ENCODE data around the gene ANK2.

- TF ChIP-seq POLR2A (IDR thresholded peaks at IDR 0.05; ENCODE audit: insufficient read depth in 1 of 2, low read depth in 2 of 2, low read length in 2 of 2) (peak; percentile 37 to 54; a peak in 2 of 4 replicates), JUND (CRISPR knock-in tag; IDR thresholded peaks at IDR 0.05) (no peak), REST (IDR thresholded peaks at IDR 0.05; ENCODE audit: borderline replicate concordance in 1 of 2, low read depth in 1 of 2, low read length in 2 of 2) (no peak), CREB1 (IDR thresholded peaks at IDR 0.05) (no peak), CREB1 (CRISPR knock-in tag; IDR thresholded peaks at IDR 0.05) (no peak), TRAFD1 (CRISPR knock-in tag; IDR thresholded peaks at IDR 0.05; ENCODE audit: borderline replicate concordance) (no peak), ZNF790 (CRISPR knock-in tag; IDR thresholded peaks at IDR 0.05; ENCODE audit: borderline replicate concordance) (no peak), GRHL1 (CRISPR knock-in tag; conservative IDR thresholded peaks at IDR 0.05) (no peak), ZNF263 (CRISPR knock-in tag; IDR thresholded peaks at IDR 0.05) (no peak)
- TF ChIP-seq, protein P1, sequence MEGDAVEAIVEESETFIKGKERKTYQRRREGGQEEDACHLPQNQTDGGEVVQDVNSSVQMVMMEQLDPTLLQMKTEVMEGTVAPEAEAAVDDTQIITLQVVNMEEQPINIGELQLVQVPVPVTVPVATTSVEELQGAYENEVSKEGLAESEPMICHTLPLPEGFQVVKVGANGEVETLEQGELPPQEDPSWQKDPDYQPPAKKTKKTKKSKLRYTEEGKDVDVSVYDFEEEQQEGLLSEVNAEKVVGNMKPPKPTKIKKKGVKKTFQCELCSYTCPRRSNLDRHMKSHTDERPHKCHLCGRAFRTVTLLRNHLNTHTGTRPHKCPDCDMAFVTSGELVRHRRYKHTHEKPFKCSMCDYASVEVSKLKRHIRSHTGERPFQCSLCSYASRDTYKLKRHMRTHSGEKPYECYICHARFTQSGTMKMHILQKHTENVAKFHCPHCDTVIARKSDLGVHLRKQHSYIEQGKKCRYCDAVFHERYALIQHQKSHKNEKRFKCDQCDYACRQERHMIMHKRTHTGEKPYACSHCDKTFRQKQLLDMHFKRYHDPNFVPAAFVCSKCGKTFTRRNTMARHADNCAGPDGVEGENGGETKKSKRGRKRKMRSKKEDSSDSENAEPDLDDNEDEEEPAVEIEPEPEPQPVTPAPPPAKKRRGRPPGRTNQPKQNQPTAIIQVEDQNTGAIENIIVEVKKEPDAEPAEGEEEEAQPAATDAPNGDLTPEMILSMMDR (CRISPR knock-in tag; IDR thresholded peaks at IDR 0.05): no peak
- TF ChIP-seq, protein P2, sequence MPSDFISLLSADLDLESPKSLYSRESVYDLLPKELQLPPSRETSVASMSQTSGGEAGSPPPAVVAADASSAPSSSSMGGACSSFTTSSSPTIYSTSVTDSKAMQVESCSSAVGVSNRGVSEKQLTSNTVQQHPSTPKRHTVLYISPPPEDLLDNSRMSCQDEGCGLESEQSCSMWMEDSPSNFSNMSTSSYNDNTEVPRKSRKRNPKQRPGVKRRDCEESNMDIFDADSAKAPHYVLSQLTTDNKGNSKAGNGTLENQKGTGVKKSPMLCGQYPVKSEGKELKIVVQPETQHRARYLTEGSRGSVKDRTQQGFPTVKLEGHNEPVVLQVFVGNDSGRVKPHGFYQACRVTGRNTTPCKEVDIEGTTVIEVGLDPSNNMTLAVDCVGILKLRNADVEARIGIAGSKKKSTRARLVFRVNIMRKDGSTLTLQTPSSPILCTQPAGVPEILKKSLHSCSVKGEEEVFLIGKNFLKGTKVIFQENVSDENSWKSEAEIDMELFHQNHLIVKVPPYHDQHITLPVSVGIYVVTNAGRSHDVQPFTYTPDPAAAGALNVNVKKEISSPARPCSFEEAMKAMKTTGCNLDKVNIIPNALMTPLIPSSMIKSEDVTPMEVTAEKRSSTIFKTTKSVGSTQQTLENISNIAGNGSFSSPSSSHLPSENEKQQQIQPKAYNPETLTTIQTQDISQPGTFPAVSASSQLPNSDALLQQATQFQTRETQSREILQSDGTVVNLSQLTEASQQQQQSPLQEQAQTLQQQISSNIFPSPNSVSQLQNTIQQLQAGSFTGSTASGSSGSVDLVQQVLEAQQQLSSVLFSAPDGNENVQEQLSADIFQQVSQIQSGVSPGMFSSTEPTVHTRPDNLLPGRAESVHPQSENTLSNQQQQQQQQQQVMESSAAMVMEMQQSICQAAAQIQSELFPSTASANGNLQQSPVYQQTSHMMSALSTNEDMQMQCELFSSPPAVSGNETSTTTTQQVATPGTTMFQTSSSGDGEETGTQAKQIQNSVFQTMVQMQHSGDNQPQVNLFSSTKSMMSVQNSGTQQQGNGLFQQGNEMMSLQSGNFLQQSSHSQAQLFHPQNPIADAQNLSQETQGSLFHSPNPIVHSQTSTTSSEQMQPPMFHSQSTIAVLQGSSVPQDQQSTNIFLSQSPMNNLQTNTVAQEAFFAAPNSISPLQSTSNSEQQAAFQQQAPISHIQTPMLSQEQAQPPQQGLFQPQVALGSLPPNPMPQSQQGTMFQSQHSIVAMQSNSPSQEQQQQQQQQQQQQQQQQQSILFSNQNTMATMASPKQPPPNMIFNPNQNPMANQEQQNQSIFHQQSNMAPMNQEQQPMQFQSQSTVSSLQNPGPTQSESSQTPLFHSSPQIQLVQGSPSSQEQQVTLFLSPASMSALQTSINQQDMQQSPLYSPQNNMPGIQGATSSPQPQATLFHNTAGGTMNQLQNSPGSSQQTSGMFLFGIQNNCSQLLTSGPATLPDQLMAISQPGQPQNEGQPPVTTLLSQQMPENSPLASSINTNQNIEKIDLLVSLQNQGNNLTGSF (CRISPR knock-in tag; IDR thresholded peaks at IDR 0.05): no peak
Observed at GRCh38 chr4:113147498-113148111, 98.2 kb downstream of the ANK2 start.
